ENCODE results near the gene CDCP1.

Gene CDCP1

GRCh38 chr3:45145681-45146614, at the start of gene CDCP1:
Gene CDCP1, minus strand, starts transcription at chr3:45146378. Its CDS starts 91 bp downstream, at chr3:45146287.
- no peak for DNase-seq (ENCODE audit: low read depth, low spot score)

- DNase-seq (ENCODE audit: low read depth, low spot score) = no peak
Measured at GRCh38 chr3:45194791-45195190, 48.6 kb upstream of the CDCP1 start.

- no peak for DNase-seq (ENCODE audit: low read depth, low spot score)
Measured at GRCh38 chr3:45191924-45192417, 45.8 kb upstream of the CDCP1 start.

- no peak for DNase-seq (ENCODE audit: low read depth, low spot score)
Measured at GRCh38 chr3:45191424-45191823, 45.2 kb upstream of the CDCP1 start.

- DNase-seq (ENCODE audit: low read depth, low spot score) = no peak
Measured at GRCh38 chr3:45188719-45189659, 42.8 kb upstream of the CDCP1 start.

GRCh38 chr3:45187694-45188141, 41.5 kb upstream of the CDCP1 start:
- no peak for DNase-seq (ENCODE audit: low read depth, low spot score)

- DNase-seq (ENCODE audit: low read depth, low spot score) = no peak
Measured at GRCh38 chr3:45186871-45187270, 40.7 kb upstream of the CDCP1 start.

GRCh38 chr3:45185461-45185860, 39.3 kb upstream of the CDCP1 start:
- no peak for DNase-seq (ENCODE audit: low read depth, low spot score)

- no peak for DNase-seq (ENCODE audit: low read depth, low spot score)
Measured at GRCh38 chr3:45185052-45185451, 38.9 kb upstream of the CDCP1 start.

GRCh38 chr3:45183872-45184262, 37.7 kb upstream of the CDCP1 start:
- DNase-seq (ENCODE audit: low read depth, low spot score) = no peak

GRCh38 chr3:45182915-45183871, 37.0 kb upstream of the CDCP1 start:
- DNase-seq (ENCODE audit: low read depth, low spot score) = peak; percentile 75

GRCh38 chr3:45181496-45181895, 35.3 kb upstream of the CDCP1 start:
- DNase-seq (ENCODE audit: low read depth, low spot score) = no peak

- DNase-seq (ENCODE audit: low read depth, low spot score) = no peak
Measured at GRCh38 chr3:45180899-45181298, 34.7 kb upstream of the CDCP1 start.

GRCh38 chr3:45180051-45180450, 33.9 kb upstream of the CDCP1 start:
- peak; percentile 54 for DNase-seq (ENCODE audit: low read depth, low spot score)

GRCh38 chr3:45179163-45179562, 33.0 kb upstream of the CDCP1 start:
- no peak for DNase-seq (ENCODE audit: low read depth, low spot score)

- DNase-seq (ENCODE audit: low read depth, low spot score) = peak; percentile 96
Measured at GRCh38 chr3:45178183-45179023, 32.2 kb upstream of the CDCP1 start.

- DNase-seq (ENCODE audit: low read depth, low spot score) = no peak
Measured at GRCh38 chr3:45176912-45177311, 30.7 kb upstream of the CDCP1 start.

- DNase-seq (ENCODE audit: low read depth, low spot score) = no peak
Measured at GRCh38 chr3:45174234-45174633, 28.1 kb upstream of the CDCP1 start.

- DNase-seq (ENCODE audit: low read depth, low spot score) = no peak
Measured at GRCh38 chr3:45173776-45174175, 27.6 kb upstream of the CDCP1 start.

- DNase-seq (ENCODE audit: low read depth, low spot score) = no peak
Measured at GRCh38 chr3:45171283-45171682, 25.1 kb upstream of the CDCP1 start.

Measured in astrocyte of the hippocampus (primary cell).